ENCODE measurements around the gene ACOT7. TPM values are rescaled to one million over a fixed set of nuclear protein-coding genes. Genes with fewer than 3 reads are reported as not detected.

Gene ACOT7
- total and polyA plus RNA-seq, 11 donors = 5.7 to 38.9 (median 12.6) TPM

DNA sequence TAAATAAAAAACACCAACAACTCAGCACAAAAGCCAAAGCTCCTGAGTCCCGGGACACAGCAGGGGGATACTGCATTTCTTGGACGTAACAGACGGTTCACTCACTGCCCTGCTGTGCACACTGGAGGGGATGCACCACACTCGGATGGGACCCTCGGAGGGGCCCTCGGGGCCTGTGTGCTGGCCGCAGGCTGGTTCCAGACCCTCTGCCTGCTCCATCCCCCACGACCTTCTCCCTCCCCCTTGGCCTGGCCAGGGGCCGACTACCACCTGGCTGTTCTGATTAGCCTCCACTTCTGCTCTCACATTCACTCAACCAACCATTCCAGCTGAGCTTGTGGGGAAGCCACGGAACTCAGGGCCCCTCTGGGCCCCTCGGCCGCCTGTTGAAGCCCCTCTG, 64.9 kb downstream of the ACOT7 start:
- H3K4me3 ChIP-seq = no peak overlapping the region
- DNase-seq = no peak
- peaks cover 0 to 9% (median 0%) of the 10 kb centered on the region in 9 donors for H3K36me3 ChIP-seq
- no peaks in the 10 kb centered on the region for H3K9me3 ChIP-seq
- H3K27ac ChIP-seq = peak overlapping the region in 1 of 12 donors; percentile 35
- WGBS, 4 donors = 91 to 94% (median 92%) methylated on average over 12 of the region's 12 CpGs
- no peak for ATAC-seq
- no peaks in the 10 kb centered on the region for H3K27me3 ChIP-seq
- TF ChIP-seq, protein P1, sequence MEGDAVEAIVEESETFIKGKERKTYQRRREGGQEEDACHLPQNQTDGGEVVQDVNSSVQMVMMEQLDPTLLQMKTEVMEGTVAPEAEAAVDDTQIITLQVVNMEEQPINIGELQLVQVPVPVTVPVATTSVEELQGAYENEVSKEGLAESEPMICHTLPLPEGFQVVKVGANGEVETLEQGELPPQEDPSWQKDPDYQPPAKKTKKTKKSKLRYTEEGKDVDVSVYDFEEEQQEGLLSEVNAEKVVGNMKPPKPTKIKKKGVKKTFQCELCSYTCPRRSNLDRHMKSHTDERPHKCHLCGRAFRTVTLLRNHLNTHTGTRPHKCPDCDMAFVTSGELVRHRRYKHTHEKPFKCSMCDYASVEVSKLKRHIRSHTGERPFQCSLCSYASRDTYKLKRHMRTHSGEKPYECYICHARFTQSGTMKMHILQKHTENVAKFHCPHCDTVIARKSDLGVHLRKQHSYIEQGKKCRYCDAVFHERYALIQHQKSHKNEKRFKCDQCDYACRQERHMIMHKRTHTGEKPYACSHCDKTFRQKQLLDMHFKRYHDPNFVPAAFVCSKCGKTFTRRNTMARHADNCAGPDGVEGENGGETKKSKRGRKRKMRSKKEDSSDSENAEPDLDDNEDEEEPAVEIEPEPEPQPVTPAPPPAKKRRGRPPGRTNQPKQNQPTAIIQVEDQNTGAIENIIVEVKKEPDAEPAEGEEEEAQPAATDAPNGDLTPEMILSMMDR (IDR thresholded peaks at IDR 0.05) = no peak
- peaks cover 0 to 23% (median 10%) of the 10 kb centered on the region in 12 donors for H3K4me1 ChIP-seq
- intact Hi-C loops (cut with DNase I) = no loop called here

DNA sequence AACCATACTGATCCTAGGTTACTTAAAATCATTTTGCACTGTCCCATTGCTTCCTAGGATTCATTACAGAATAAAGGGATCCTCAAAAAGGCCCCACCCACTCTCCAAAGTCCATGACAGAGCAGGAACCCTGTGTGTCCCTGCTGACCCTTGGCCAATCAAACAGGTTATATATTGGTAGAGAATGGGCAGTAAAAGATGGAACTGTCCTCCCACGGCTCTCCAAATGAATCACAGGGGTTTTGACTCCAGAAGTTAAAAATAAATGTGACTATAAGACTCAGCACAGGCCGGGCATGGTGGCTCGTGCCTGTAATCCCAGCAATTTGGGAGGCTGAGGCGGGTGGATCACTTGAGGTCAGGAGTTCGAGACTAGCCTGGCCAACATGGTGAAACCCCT, 65.5 kb downstream of the ACOT7 start:
- Histone ChIP-seq H3K27me3 (no peaks in the 10 kb centered on the region), H3K4me1 (peaks cover 0 to 23% (median 10%) of the 10 kb centered on the region in 12 donors), H3K36me3 (peaks cover 0 to 9% (median 0%) of the 10 kb centered on the region in 9 donors), H3K9me3 (no peaks in the 10 kb centered on the region), H3K27ac (no peak overlapping the region), H3K4me3 (no peak overlapping the region)
- intact Hi-C loops (cut with DNase I) = no loop called here
- 90 to 98% (median 94%) methylated on average over 5 of the region's 5 CpGs for WGBS, 4 donors
- no peak for TF ChIP-seq POLR2A (IDR thresholded peaks at IDR 0.05)
- TF ChIP-seq, protein P1 (IDR thresholded peaks at IDR 0.05) = no peak
- ATAC-seq (no peak), DNase-seq (no peak)

DNA sequence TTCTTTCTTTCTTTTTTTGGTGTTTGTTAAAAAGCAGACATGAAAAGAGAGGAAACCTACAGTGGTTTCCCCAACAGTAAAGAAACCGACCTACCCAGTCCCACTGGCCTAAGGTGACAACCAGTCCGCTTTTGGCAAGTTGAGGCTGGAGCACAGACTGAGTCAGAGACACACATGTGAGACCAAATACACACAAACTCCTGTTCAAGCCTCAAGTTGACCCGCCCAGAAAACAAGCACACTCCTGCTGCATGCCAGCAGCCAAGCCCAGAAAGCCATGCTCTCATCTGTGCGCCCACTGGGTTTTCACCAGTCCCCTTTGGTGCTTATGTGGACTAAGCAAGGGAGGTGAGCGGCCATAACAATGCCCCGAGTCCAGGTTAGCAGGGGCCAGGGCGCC, 68.1 kb downstream of the ACOT7 start:
- DNase-seq (no peak), ATAC-seq (no peak)
- Histone ChIP-seq H3K36me3 (peaks cover 0 to 9% (median 0%) of the 10 kb centered on the region in 9 donors), H3K4me1 (peaks cover 0 to 19% (median 9%) of the 10 kb centered on the region in 12 donors), H3K27ac (no peak overlapping the region), H3K9me3 (no peaks in the 10 kb centered on the region), H3K27me3 (no peaks in the 10 kb centered on the region), H3K4me3 (no peak overlapping the region)
- TF ChIP-seq, protein P1 (IDR thresholded peaks at IDR 0.05) = no peak
- no peak for TF ChIP-seq POLR2A (IDR thresholded peaks at IDR 0.05)
- 95 to 98% (median 96%) methylated on average over 7 of the region's 7 CpGs for WGBS, 4 donors
- intact Hi-C loops (cut with DNase I) = no loop called here

DNA sequence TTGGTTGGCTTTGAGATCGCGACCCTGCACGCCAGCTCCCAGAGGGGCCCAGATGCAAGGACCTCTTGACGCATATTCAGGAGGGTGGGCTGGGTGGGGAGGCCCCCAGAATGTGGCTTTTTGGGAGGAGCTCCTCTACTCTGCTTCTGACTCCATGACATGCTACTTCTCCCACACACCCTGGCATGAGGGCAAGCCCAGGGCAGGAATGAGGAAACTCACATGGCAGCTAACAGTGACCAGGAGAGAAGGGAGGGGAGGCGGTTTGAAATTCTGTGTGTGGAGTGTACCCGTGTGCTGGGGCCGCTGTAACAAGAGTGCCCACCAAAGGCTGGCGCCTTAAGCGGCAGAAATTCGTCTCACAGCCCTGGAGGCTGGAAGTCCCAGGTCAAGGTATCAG, 71.4 kb downstream of the ACOT7 start:
- H3K27ac ChIP-seq = no peak overlapping the region
- H3K27me3 ChIP-seq = no peaks in the 10 kb centered on the region
- no peaks in the 10 kb centered on the region for H3K4me1 ChIP-seq
- no peak overlapping the region for H3K4me3 ChIP-seq
- 96 to 98% (median 97%) methylated on average over 7 to 10 of the region's 10 CpGs for WGBS, 4 donors
- intact Hi-C loops (cut with DNase I) = no loop called here
- H3K36me3 ChIP-seq = peaks cover 0 to 9% (median 0%) of the 10 kb centered on the region in 9 donors
- TF ChIP-seq, protein P1 (IDR thresholded peaks at IDR 0.05) = no peak
- no peak for TF ChIP-seq POLR2A (IDR thresholded peaks at IDR 0.05)
- ATAC-seq (no peak), DNase-seq (no peak)
- H3K9me3 ChIP-seq = no peaks in the 10 kb centered on the region
